Stimulated activated CD4-positive, alpha-beta T cell treated with anti-CD3 and anti-CD28 coated beads, TNF-alpha, amount 100 ng/mL, for 48 hours (primary cell): Measurements from ENCODE around the gene RFX2.
"Not testable (repeated sequence)": the region's sequence is repeated elsewhere in the genome, so short reads cannot be mapped to it uniquely, and the experiment has no call there.

Experiments used
- DNase-seq, 3 donors: peaks; one replicate each; pipeline ENCODE4 v3.0.0-alpha.2; 2020; ENCODE audit warnings: low read depth in 3 of 3

Gene RFX2

DNA sequence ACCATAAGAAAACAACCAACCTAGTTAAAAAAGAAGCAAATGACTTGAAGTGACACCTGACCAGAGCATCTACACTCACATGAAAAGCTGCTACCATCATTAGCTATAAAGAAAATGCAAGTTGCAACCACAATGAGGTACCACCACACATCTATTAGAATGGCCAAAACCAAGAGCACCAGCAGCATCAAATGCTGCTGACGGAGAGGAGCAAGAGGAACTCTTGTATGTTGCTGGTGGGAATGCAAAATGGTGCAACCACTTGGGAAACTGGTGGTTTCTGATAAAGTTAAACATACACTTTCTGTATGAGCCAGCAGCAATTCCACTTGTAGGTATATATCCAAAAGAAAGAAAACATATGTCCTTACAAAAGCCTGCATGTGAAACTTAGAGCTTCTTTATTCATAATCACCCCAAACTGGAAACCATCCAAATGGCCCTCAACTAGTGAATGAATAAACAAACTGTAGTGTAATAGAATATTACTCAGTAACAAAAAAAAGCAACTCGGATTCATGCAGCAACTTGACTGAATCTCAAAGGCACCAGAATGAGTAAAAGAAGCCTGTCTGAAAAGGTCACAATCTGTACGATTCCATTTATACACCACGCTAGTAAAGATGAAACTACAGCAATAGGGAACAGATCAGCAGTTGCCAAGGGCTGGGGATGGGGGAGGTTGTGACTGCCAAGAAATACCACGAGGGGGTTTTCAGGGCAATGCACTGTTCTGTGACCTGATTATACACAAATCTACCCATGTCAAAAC lies 71.5 kb downstream of the RFX2 start:
- DNase-seq, result peak in 1 of 3 donors; percentile 38

- DNase-seq, result no peak
Measured at GRCh38 chr19:6035026-6035425, 75.3 kb downstream of the RFX2 start.

DNA sequence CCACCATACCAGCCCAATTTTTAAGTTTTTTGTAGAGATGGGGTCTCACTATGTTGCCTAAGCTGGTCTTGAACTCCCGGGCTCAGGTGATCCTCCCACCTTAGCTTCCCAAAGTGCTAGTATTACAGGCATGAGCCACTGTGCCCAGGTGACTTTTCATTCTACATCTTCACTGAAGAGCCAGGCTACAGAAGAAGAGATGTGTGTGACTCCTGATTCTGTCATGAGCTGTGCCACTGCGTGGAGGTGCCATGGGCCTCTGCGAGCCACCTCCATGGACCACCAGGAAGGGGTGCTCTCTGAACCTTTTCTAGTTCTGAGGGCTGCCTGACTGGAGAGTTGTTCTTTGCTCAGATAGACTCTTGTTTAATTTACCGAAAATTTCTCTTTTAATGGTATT lies 75.8 kb downstream of the RFX2 start:
- DNase-seq, result no peak

DNA sequence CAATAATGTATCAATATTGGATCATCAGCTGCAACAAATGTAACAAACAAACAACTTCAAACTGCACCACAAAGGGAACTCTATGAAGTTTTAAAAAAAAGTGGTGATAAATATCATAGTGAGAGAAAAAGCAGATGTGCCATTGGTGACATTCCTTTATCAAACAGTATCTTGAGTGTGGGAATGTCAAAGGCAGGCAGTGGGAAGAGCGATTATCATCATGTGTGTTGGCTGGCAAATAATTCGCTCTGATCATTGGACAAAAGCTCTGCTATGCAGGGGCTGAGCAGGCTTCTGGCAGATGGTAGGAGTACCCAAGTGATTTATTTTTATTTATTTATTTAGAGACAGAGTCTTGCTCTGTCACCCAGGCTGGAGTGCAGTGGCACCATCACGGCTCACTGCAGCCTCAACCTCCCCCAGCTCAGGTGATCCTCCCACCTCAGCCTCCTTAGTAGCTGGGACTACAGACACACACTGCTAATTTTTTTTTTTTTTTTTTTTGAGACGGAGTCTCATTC lies 76.5 kb downstream of the RFX2 start:
- no peak for DNase-seq

DNA sequence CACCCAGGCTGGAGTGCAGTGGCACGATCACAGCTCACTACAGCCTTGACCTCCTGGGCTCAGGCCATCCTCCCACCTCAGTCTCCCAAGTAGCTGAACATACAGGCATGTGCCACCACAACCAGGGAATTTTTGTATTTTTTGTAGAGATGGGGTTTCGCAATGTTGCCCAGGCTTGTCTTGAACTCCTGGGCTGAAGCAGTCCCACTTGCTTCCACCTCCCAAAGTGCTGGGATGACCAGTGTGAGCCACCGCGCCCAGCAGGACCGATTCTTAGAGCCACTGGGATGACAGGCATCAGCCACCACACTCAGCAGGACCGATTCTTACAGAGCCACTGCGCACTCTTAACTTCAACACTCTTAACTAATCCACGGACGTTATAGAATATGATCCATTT lies 77.5 kb downstream of the RFX2 start:
- no peak for DNase-seq

GRCh38 chr19:6032381-6032780 lies 77.9 kb downstream of the RFX2 start:
- DNase-seq, result no peak

DNA sequence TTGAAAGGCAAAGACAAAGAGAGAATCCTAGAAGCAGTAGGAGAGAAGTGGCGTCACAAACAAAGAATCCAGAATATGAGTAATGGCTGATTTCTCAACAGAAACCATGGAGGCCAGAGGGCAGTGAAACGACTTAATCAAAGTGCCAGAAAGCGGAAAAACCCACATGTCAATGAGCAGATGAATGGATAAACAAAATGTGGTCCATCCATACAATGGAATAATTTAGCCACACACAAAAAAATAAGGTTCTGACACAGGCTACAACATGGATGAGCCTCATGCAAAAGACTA lies 80.1 kb downstream of the RFX2 start:
- no peak for DNase-seq

DNA sequence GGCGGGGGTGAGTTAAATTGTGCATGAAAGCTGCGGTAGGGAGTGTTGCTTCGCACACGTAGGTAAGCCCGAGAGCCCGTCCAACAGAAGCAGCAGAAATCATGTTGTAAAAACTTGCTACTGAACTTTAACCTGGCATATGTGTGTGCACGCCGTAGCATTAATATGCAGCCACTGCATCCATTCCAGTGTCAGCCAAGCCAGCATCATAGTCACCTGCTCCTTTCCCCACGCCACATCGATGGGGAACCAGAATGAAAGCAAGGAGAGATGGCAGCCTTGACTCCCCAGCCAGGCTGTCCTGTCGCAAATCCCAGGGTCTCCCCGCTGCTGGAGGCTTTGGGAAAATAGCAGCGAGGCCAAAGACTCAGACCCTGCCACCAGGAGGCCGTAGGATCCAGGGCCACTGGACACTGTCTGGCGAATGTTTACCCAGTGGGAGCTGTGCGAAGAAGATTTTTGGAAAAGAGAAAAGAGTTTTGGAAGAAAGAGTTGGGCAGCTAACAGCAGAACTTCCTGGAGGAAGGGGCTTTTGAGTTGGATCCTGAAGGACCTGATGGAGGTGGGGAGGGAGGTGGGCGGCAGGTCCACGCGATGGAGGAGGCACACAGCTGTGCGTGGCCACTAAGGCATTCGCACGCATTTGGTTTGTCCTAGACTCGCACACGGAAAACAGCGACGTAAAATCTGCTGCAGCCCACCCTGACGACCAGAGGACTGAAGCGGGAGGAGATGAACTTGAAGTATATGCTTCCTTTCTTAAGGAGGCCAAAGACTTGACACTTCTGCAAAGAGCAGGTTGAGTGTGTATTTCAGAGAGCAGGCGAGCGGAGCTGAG lies 83.7 kb downstream of the RFX2 start:
- DNase-seq, result no peak

GRCh38 chr19:6024756-6025155 lies 85.5 kb downstream of the RFX2 start:
- not testable (repeated sequence) for DNase-seq

- no peak for DNase-seq
Measured at GRCh38 chr19:6023936-6024335, 86.4 kb downstream of the RFX2 start.

- DNase-seq, result no peak
Measured at GRCh38 chr19:6023085-6023682, 87.1 kb downstream of the RFX2 start.

DNA sequence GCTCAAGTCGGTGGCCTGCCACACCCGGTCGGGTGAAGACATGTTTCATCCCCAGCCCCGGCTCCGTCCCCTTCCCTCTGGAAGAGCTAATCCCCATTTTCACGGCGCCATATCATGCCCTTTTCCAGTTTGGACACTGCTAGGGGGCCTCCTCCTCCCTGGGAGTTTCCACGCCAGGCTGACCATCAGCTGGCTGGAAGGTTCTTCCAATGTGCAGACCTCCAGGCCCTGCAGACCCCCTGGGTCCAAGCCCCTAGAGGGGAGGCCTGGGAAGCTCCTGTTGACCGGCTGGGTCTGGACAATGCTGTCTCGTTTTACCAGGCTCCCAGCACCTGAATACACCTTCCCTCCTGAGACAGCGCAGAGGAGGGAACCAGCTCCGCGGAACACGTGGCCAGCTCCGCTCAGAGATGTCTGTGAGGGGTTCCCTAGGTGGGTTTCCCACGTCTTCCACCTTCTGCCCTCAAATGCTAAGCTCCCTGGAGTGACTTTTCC lies 87.7 kb downstream of the RFX2 start:
- DNase-seq, result no peak

GRCh38 chr19:6021878-6022569 lies 88.3 kb downstream of the RFX2 start:
- peak; percentile 62 to 81 (median 64) for DNase-seq

DNA sequence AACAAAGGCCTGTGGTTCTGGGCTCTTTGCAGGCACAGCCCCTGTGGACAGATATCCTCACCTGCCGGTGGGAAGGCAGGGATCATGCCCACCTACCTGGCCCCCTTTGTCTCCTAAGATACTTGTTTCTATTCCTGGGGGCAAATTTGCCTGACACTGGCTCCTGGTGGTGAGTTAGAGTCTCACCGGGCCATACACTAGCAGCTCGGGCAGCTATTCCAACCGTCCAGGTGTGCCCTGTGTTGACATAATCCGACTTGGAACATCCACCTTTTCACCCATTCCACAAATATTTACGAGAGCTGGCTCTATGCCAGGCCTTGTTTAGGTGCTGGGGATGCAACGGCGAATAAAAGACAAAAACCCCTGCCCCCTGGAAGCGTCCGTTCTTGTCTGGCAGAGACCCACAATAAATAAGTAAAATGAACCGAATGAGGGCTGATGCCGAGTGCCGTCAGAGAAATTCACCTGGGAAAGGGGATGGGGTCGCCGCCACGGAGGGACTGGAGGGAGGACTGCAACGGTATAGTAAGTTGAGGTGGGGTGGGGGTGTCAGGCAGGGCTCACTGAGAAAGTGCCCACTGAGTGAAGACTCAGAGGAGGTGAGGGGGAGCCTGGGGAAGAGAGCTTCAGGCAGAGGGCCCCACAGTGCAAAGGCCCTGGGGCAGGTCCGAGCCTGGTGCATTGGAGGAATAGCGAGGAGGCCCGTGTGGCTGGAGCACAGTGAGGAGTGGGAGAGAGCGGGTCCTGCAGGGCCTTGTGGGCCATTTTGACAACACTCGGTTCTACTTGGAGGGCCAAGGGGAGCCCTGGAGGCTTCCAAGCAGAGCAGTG lies 89.1 kb downstream of the RFX2 start:
- no peak for DNase-seq

GRCh38 chr19:6020166-6020882 lies 90.0 kb downstream of the RFX2 start:
- no peak for DNase-seq

DNA sequence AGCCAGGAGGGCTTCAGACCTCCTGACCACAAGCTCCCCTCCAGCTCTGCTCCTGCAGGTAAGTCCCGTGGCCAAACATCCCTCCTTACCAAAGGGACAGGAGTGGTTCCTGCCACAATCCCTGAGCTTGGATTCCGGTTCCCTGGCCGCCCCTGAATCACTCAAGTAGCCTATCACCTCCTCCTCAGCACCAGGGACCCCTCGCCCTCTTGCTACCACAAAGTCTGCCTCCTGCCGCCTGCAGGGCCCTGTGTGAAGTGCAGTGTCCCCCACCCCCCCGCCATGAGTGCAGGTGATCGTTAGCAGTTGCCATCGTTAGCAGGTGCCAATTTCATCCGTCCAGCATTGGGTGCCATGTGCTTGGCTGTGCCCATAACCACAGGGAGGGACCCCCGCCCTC lies 91.5 kb downstream of the RFX2 start:
- no peak for DNase-seq

GRCh38 chr19:6017576-6017975 lies 92.7 kb downstream of the RFX2 start:
- DNase-seq, result no peak

DNA sequence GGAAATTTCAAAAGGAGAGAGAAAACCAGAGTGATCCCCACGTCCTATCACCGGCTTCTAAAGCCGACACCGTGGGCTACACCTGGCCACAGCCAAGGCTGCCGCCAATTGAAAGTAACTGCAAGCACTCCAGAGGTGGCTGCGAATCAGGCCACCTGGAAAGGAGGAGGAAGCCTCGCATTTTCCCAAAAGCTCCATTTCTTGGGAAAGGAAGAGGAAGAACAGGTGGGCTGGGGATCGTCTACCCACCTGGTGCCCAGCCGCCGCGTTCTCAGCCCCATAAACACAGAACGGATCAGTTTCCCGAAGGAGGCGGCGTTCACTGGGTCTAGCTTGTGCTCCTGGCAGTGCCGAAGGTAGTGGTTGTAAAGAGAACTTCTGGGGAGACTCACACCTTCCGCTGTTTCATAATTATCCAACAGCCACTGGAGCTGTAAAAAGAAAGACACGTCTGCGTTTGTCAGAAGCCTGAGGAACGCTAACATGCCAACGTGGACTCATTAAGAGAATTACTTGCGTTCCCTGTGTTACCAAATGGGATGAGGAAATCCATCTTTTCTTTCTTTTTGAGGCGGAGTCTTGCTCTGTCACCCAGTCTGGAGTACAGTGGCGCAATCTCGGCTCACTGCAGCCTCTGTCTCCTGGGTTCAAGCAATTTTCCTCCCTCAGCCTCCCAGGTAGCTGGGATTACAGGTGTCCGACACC lies 94.3 kb downstream of the RFX2 start:
- no peak for DNase-seq

DNA sequence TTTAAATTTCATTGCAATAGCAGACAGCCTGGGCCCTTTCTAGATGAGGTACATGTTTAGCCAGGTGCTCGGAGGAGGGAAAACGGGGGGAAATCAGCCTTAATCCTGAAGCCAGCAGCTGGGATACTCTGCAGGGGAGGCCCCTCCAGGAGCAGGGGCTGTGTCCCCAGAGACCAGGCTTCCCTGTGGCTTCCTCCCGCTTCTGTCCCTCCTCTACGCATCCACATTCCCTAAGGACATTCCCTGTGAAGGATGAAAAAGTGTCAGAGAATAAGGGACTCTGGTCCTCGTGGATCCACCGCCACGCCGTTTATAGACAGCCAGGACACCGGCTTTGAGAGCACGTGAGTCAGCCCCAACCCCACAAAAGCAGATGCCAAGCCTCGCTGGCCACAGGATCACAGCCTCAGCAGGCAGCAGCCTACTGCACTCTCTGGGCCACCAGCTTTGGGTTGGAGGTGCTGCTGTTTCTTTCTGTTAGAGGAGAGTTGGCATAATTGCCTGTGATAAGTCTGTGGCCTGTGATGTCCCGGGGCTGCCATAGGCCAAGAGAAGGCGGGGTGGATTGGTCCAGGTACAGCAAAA lies 95.7 kb downstream of the RFX2 start:
- no peak for DNase-seq
